Gastrocnemius medialis (tissue), 4 donors: ENCODE measurements around the gene RNF141. TPM values are rescaled to one million over a fixed set of nuclear protein-coding genes. Genes with fewer than 3 reads are reported as not detected.

Experiments used
- ATAC-seq, 2 donors: fragments of 150-250 bp; one replicate each; pipeline ENCODE4 v1.9.1; 2016
- DNase-seq, 2 donors: peaks; one replicate each; pipeline ENCODE4 v3.0.0-alpha.2; 2019
- H3K27ac ChIP-seq, 4 donors: fragments of 200-600 bp; sonication (generic); 1 replicate in 1 of 4; 2 replicates in 3 of 4; pipeline ENCODE4 v1.5.1; 2016 to 2018; ENCODE audit warnings: mild to moderate bottlenecking in 2 of 4, moderate library complexity in 1 of 4
- H3K27me3 ChIP-seq, 3 donors: fragments of 200-600 bp; sonication (generic) in 2 of 3; 1 replicate in 1 of 3; 2 replicates in 2 of 3; pipeline versions ENCODE4 v1.5.1 to v1.6.0; 2016 to 2019; ENCODE audit warnings: mild to moderate bottlenecking in 1 of 3, moderate library complexity in 1 of 3
- H3K36me3 ChIP-seq, 2 donors: fragments of 200-600 bp; sonication (generic) in 1 of 2; one replicate each; pipeline ENCODE4 v1.5.1; 2017 to 2018
- H3K4me1 ChIP-seq, 2 donors: fragments of 200-600 bp; sonication (generic) in 1 of 2; one replicate each; pipeline ENCODE4 v1.5.1; 2016 to 2017; ENCODE audit warnings: mild to moderate bottlenecking in 2 of 2
- H3K4me3 ChIP-seq, 4 donors: fragments of 200-600 bp; sonication (generic) in 3 of 4; 1 replicate in 1 of 4; 2 replicates in 3 of 4; pipeline ENCODE4 v1.5.1; 2016 to 2019; ENCODE audit warnings: mild to moderate bottlenecking in 2 of 4
- H3K9me3 ChIP-seq, 3 donors: fragments of 200-600 bp; sonication (generic) in 2 of 3; 1 replicate in 1 of 3; 2 replicates in 2 of 3; pipeline ENCODE4 v1.5.1; 2016 to 2019
- CTCF ChIP-seq, 5 experiments: fragments of 450-650 bp in 3 of 5; fragments of 200-600 bp in 2 of 5; sonication (generic) in 2 of 5; IDR thresholded peaks in 4 of 5; conservative IDR thresholded peaks in 1 of 5; 1 replicate in 4 of 5; 2 replicates in 1 of 5; pipeline ENCODE4 v1.5.1; 2016 to 2019; ENCODE audit warnings: antibody characterized with exemption in 5 of 5, mild to moderate bottlenecking in 3 of 5, moderate library complexity in 3 of 5
- POLR2A ChIP-seq, 2 donors: fragments of 450-650 bp; IDR thresholded peaks; one replicate each; pipeline ENCODE4 v1.6.1; 2017; ENCODE audit warnings: antibody characterized with exemption in 2 of 2, mild to moderate bottlenecking in 2 of 2, moderate library complexity in 2 of 2
- in situ Hi-C, 4 donors: fragments of 200-750 bp; cut with MboI; loops; one replicate each; pipeline versions ENCODE4 v1.15.0 to v1.8.0; 2017; ENCODE audit warnings: low sequenced_read_pairs in 4 of 4
- intact Hi-C: fragments of 100-400 bp; cut with DNase I; formaldehyde crosslinking; loops from one replicate; pipeline ENCODE4 v1.15.1; 2023; ENCODE audit warnings: low total_unique reads
- total RNA-seq, 4 donors: library from RNA; depleted of rRNA; stranded (reverse); fragments of >200 nt; gene quantifications; one replicate each; pipeline versions ENCODE4 v1.1.0 to v1.2.3, GENCODE V29; 2016

Gene RNF141
- total RNA-seq, 4 donors from 2014 or later, result 16.8 to 38.2 (median 19.0) TPM

GRCh38 chr11:10480026-10480425 is 61.0 kb downstream of the RNF141 start:
- in situ Hi-C loops, result no loop called here
- DNase-seq, result no peak
- H3K27ac ChIP-seq, result peak overlapping the region in 1 of 4 donors; percentile 27
- no peaks in the 10 kb centered on the region for H3K9me3 ChIP-seq
- intact Hi-C loops, result no loop called here
- TF ChIP-seq POLR2A (IDR thresholded peaks at IDR 0.05), result no peak
- TF ChIP-seq CTCF (IDR thresholded peaks at IDR 0.05 in 4 of 5, conservative IDR thresholded peaks at IDR 0.05 in 1 of 5), result no peak
- peaks cover 13 to 42% of the 10 kb centered on the region in 2 donors for H3K4me1 ChIP-seq
- no peak for ATAC-seq
- H3K36me3 ChIP-seq, result peaks cover 0 to 76% of the 10 kb centered on the region in 2 donors
- H3K27me3 ChIP-seq, result no peaks in the 10 kb centered on the region
- H3K4me3 ChIP-seq, result no peak overlapping the region

- H3K4me1 ChIP-seq, result peaks cover 13 to 46% of the 10 kb centered on the region in 2 donors
- intact Hi-C loops (no loop called here), in situ Hi-C loops (no loop called here)
- H3K27me3 ChIP-seq, result no peaks in the 10 kb centered on the region
- DNase-seq (peak in 1 of 2 donors; percentile 9), ATAC-seq (no peak)
- H3K27ac ChIP-seq, result peak overlapping the region; percentile 51 to 63 (median 58)
- TF ChIP-seq POLR2A (IDR thresholded peaks at IDR 0.05) (no peak), CTCF (IDR thresholded peaks at IDR 0.05 in 4 of 5, conservative IDR thresholded peaks at IDR 0.05 in 1 of 5) (no peak)
- H3K4me3 ChIP-seq, result no peak overlapping the region
- no peaks in the 10 kb centered on the region for H3K9me3 ChIP-seq
- H3K36me3 ChIP-seq, result peaks cover 0 to 72% of the 10 kb centered on the region in 2 donors
Observed at GRCh38 chr11:10478574-10479550, 62.1 kb downstream of the RNF141 start.

- no peaks in the 10 kb centered on the region for H3K9me3 ChIP-seq
- TF ChIP-seq POLR2A (IDR thresholded peaks at IDR 0.05) (no peak), CTCF (IDR thresholded peaks at IDR 0.05 in 4 of 5, conservative IDR thresholded peaks at IDR 0.05 in 1 of 5) (no peak)
- no peak for ATAC-seq
- H3K27ac ChIP-seq, result peak overlapping the region; percentile 51 to 63 (median 58)
- H3K27me3 ChIP-seq, result no peaks in the 10 kb centered on the region
- H3K4me1 ChIP-seq, result peaks cover 13 to 54% of the 10 kb centered on the region in 2 donors
- H3K4me3 ChIP-seq, result no peak overlapping the region
- in situ Hi-C loops (no loop called here), intact Hi-C loops (no loop called here)
- peaks cover 0 to 70% of the 10 kb centered on the region in 2 donors for H3K36me3 ChIP-seq
- DNase-seq, result no peak
Observed at GRCh38 chr11:10478066-10478465, 62.9 kb downstream of the RNF141 start.

GRCh38 chr11:10477690-10478046 is 63.3 kb downstream of the RNF141 start:
- H3K9me3 ChIP-seq, result no peaks in the 10 kb centered on the region
- peak overlapping the region in 3 of 4 donors; percentile 51 to 63 (median 61) for H3K27ac ChIP-seq
- no peak for ATAC-seq
- H3K36me3 ChIP-seq, result peaks cover 0 to 70% of the 10 kb centered on the region in 2 donors
- TF ChIP-seq CTCF (IDR thresholded peaks at IDR 0.05 in 4 of 5, conservative IDR thresholded peaks at IDR 0.05 in 1 of 5), result no peak
- no peak for TF ChIP-seq POLR2A (IDR thresholded peaks at IDR 0.05)
- no peak overlapping the region for H3K4me3 ChIP-seq
- peaks cover 13 to 58% of the 10 kb centered on the region in 2 donors for H3K4me1 ChIP-seq
- intact Hi-C loops, result no loop called here
- H3K27me3 ChIP-seq, result no peaks in the 10 kb centered on the region
- peak in 1 of 2 donors; percentile 11 for DNase-seq
- in situ Hi-C loops, result no loop called here
